ENCODE measurements around the gene CCDC9B.
A peak's percentile ranks its signal among the peaks of the same experiment; 100 is the strongest.

Gene CCDC9B

GRCh38 chr15:40293006-40293405 lies 47.7 kb downstream of the CCDC9B start:
- no peak for DNase-seq (ENCODE audit: low read depth in 2 of 2)

DNA sequence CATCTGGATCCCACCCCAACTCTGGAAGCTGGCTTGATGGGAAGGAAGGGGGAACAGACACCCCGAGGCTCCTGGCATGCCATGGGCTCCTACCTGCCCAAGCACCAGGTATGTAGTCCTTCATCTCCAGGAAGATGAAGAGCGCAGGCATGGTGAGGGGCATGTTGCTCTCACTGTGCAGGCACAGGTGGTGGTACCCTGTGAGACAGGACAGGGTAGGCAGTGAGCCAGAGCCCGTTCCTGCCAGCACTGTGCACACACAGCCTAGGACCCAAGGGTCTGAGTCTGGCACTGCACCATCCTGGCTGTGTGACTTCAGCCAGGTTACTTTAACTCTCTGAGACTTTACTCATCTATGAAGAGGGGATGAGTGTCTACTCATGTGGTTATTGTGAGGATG lies 48.5 kb downstream of the CCDC9B start:
- DNase-seq (ENCODE audit: low read depth in 2 of 2), result no peak

DNA sequence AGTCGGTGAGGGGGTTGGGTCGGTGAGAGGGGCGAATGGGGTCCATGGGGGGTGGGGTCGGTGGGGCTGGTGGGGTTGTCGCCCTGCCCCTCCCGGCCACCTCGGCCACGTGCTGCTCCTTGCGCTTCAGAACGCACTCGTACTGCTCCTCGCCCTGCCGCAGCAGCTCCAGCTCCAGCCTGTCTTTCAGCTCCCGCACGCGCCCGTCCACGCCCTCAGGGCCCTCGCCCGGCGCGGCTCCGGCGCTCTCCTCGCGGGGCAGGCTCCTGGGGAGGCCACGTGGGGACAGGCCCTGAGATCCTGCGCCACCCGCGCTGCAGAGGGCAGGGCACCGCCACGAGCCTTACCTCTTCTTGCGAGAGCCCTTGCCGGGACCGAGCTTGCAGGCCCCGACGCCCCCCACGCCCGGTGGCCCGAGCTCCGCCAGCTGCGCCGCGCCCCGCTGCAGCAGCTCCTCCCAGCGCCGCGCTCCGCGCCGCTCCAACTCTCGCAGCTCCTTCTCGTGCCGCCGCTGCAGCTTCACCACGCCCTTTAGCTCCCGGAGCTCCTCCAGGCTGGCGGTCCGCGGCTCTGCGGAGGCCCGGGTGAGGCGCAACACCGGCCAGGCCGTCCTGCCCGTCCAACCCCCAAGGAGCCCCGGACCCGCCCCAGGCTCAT lies 49.7 kb downstream of the CCDC9B start:
- no peak for DNase-seq (ENCODE audit: low read depth in 2 of 2)

GRCh38 chr15:40290545-40290917 lies 50.2 kb downstream of the CCDC9B start:
- no peak for DNase-seq (ENCODE audit: low read depth in 2 of 2)

- no peak for DNase-seq (ENCODE audit: low read depth in 2 of 2)
Measured at GRCh38 chr15:40289140-40289775, 51.5 kb downstream of the CCDC9B start.

GRCh38 chr15:40287968-40288367 lies 52.8 kb downstream of the CCDC9B start:
- DNase-seq (ENCODE audit: low read depth in 2 of 2), result no peak

DNA sequence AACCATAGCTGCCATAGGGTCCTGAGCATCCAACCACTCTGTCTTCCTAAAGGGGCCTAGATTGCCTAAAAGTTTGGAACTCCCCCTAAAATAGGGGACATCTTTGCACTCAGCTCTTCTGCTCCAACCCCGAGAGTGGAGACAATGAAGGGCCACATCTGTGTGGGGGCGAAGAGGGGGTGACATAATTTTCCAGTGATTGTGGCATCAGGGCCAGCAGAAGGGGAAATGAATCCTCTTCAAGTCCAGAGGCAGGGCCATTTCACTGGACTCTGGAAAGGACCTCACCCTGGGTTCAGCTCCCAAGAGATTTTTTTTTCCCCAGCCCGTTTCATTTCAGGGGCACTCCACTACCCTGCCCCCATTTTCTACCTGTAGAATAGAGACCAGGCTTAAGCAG lies 53.2 kb downstream of the CCDC9B start:
- no peak for DNase-seq (ENCODE audit: low read depth in 2 of 2)

DNA sequence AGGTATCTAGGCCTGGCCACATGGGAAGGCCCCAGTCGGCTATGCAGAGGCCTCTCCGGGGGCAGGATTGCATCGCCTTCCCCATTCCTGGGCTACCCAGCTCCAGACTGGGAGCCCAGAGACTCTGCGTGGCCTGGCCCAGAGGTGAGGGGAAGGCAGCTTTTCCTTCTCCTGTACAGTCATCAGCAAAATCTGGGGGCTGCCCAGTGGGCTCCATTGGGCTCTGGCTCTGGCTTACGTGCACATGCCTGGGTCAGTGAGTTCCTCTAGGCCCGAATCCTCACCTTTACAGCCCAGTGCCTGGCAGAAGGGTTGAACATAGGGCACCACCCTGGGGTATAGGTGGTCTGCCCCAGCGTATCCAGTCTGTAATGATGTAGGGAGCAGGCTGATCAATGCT lies 53.9 kb downstream of the CCDC9B start:
- no peak for DNase-seq (ENCODE audit: low read depth in 2 of 2)

DNA sequence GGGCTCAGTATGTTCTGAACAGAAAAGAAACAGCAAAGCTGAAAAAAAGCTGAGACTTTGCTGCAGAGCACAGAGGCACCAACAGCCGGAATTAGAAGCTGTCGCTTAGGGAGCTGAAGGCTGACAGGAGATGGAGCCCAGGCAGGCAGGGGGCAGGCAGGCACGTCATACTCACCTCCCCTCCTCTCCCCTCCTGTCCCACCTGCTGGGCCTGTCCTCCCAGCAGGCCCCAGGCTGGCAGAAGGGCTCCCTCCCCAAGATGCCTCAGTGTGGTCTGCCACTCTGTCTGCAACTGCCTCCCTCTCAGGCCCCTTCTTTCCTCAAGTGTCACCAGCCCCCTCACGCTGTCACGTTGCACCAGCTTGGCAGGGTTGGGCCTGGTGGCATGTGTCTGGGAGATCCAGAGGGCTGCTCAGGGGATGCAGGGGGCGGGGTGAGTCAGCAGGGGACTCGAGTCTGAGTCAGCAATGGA lies 54.6 kb downstream of the CCDC9B start:
- DNase-seq (ENCODE audit: low read depth in 2 of 2), result no peak

DNA sequence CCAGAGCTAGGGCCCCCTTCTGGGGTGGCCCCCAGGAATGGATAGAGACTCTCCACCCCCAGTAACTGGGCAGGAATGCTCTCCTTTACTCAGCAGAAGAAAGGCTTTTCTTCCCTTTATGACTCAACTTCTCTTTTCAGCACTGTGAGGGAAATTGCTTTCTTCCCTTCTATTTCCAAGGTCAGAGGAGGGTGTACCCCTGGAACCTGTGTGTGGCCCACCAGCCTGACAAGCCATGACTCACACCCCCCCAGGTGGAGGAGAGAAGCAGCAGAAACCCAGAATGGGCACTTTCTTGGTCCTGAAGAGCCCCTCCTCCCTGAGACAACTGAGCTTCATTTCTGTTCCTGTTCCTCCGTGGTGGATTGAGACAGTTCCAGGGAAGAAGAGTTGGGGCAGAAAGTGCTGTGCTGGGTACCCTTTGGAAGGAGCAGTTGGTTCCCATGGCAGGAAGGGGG lies 55.2 kb downstream of the CCDC9B start:
- DNase-seq (ENCODE audit: low read depth in 2 of 2), result no peak

GRCh38 chr15:40285151-40285550 lies 55.6 kb downstream of the CCDC9B start:
- DNase-seq (ENCODE audit: low read depth in 2 of 2), result no peak

- no peak for DNase-seq (ENCODE audit: low read depth in 2 of 2)
Measured at GRCh38 chr15:40283615-40284300, 57.0 kb downstream of the CCDC9B start.

DNA sequence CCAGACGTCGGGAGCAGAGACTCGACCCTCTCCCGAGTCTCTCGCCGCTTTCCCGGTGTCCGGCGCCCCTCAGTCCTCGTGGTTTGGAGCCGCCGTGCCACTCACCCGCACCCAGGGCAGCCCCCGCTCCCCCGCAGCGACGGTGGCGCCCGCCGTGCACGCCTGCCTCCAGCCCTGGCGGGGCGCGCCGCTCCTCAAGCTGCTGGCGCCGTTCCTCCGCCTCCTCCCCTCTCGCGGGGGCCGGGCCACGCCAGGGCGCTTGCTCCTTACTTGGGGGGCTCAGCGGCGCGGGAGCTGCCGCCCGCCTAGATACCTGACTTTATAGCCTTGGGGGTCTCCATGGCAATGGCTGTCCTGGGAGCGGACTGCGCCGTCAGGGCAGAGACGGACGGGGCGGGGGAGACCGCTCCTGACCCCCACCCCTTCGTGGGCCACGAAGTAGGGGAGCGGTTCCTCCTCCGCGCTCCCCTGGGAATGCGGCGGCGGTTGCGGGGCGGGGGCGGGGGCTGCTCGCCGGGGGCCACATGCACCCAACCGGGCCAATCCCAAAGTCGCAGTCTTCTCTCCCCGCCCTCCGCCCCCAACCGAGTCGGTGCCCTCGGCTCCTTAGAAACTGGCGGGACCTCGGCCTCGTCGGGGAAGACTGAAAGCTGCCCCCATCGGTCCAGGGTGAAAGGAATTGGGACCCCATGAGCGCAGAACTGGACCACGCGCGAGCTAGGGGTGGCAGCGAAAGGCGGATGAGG lies 57.7 kb downstream of the CCDC9B start, which contains the start of gene ANKRD63:
Gene ANKRD63 (minus strand): TSS at position 196 of the 746 bp plus-strand sequence. CDS start 478 bp downstream, outside the sequence.
- peak in 1 of 2 donors; percentile 40 for DNase-seq (ENCODE audit: low read depth in 2 of 2)

DNA sequence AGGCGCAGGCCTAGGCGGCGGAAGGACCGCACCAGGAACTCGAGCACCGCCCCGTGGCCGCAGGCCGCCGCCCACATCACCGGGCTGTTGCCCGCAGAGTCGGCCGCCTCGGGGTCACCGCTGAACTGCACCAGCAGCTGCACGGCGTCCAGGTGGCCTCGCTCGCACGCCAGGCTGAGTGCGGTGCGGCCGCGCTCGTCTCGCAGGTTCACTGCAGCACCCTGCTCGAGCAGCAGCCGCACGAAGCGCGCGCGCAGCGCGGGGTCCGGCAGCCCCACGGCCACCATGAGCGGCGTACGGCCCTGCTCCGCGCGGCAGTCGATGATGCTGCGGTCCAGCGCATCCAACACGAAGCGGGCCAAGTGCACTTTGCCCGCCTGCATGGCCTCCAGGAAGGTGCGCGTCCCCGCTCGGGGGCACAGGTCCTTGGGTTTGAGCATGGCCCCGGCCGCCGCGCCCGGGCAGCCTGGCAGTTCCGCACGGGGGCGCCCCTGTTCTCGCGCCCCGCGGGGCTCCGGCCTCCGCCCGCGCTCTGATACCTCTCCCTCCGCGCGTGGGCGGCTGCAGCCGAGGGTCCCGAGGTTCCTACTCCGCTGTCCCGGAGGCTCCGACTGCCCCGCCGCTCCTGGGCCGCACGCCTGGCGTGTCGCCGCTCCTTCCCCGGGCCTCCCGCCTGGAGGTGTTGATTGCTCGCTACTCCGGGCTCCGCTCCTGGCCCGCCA lies 58.4 kb downstream of the CCDC9B start:
- DNase-seq (ENCODE audit: low read depth in 2 of 2), result peak in 1 of 2 donors; percentile 47

DNA sequence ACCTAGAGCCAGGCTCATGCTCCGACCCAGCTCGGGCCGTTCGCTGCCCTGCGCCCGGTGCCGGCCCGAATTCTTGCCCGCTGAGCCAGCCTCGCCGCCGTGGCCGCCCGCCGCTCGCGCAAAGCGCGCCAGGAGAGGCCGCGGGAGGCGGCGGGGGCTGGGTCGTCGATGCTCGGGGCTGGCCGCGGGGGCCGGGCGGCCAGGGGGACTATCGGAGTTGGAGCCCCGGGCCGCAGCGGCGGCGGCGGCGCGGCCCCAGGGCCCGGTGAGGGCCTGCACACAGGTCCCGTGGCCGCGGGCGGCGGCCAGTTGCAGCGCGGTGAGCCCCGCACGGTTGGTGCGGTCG lies 59.0 kb downstream of the CCDC9B start:
- no peak for DNase-seq (ENCODE audit: low read depth in 2 of 2)
